ENCODE measurements around the gene GGA3. TPM values are rescaled to one million over a fixed set of nuclear protein-coding genes. Genes with fewer than 3 reads are reported as not detected.

The GGA3 gene
- polyA plus RNA-seq, 1 experiment, result 27.6 TPM

DNA sequence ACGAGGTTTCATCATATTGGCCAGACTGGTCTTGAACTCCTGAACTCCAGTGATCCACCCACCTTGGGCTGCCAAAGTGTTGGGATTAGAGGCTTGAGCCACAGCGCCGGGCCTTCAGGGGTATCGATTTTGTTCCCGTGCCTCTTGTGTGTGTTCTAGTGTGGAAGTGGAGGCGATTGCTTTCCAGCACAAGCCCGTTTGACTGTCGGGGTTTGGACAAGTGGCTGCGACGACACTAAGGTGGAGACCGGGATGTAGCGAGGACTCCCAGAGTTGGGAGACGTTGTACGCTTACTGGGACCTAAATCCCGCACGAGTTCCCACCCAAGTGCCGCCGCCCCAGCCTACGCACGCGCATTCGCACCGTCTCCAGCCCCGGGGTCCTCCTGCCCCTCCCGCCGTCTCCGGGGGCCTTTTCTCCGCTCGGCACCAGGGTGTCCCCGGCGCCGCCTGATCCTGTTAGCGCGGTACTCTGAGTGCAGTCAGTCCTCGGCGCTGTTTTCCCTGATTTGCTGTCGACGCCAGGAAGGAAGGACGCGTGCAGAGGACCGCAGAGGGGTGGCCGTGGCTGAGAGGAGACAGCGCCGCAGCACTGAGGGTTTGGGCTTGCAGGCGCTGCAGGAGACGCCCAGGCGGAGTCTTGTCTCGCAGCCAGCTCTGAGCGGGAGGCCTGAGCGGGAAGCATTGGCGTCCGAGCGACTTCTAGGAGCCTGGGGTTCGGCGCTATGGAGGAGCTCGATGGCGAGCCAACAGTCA, 56.2 kb downstream of the GGA3 start, which contains the start of gene NUP85:
Gene NUP85, plus strand, starts transcription at position 643 of the 756 bp plus-strand sequence. Its CDS starts 83 bp downstream, at position 726.
- peak within 1 kb of the TSS; percentile 90 for H3K4me3 ChIP-seq (ENCODE audit: low read depth, low read length)
- TF ChIP-seq CTCF (IDR thresholded peaks at IDR 0.05; ENCODE audit: insufficient read depth, low read depth, low read length), result no peak
- POLR2A ChIA-PET, result no interaction called here
- no peaks in the 10 kb centered on the region for H3K27me3 ChIP-seq (ENCODE audit: control insufficient read depth, insufficient read depth, low read length)
- CTCF ChIA-PET, result interaction anchor here (1.4 to 2.5 kb wide), 4 partner anchors 15 to 243 kb away, joined by 3 to 16 read pairs (median 6); no protein-coding TSS in a partner anchor
- DNase-seq (ENCODE audit: low read depth), result peak; percentile 56
- peaks cover 4% of the 10 kb centered on the region for H3K36me3 ChIP-seq (ENCODE audit: control insufficient read depth, insufficient read depth, low read length)

DNA sequence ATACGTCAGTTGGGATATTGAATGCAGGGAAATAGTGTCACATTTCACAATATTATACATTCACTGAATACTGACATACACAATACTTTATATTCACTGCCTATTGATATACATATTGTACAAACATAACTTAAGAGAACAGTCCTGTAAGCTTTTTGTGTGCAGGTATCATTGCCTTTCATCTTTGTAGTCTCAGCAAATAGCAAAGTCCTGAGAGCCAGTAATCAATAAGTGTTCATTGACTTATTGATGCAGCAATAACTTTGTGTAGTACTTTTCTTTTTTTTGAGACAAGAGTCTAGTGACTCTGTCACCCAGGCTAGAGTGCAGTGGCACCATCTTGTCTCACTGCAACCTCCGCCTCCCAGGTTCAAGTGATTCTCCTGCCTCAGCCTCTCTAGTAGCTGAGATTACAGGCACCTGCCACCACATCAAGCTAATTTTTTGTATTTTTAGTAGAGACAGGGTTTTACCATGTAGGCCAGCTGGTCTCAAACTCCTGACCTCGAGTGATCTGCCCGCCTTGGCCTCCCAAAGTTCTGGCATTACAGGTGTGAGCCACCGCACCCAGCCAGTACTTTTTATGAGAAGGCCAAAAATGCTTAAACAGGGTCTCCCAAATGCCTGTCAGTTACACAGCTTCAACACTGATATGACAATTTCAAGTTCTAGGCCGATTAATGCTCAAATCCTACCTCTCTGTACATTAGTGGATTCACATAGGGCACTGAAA, 61.4 kb downstream of the GGA3 start:
- CTCF ChIA-PET, result interaction anchor here (1.1 to 6.1 kb wide), 8 partner anchors 10 to 238 kb away, joined by 3 to 77 read pairs (median 21); partner anchors contain the start of gene ARMC7

DNA sequence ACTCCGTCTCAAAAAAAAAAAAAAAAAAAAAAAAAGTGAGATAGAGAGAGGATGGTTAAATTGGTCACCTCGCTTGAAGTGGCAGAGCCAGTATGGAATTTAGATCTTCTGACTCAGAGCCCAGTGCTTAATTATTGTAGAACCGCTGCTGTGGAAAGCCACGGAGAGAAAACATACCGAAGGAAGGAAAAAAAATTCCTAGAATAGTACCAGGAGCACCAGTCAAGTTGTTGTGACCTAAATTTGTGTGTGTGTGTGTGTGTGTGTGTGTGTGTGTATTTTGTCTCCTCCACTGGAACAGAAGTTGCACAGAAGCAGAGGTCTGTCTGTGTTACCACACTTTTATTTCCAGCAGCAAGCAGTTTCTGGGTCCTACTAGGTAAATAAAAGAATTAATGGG, 66.5 kb downstream of the GGA3 start:
- no peak for TF ChIP-seq CTCF (IDR thresholded peaks at IDR 0.05; ENCODE audit: insufficient read depth, low read depth, low read length)
- Histone ChIP-seq H3K36me3 (ENCODE audit: control insufficient read depth, insufficient read depth, low read length) (no peaks in the 10 kb centered on the region), H3K27me3 (ENCODE audit: control insufficient read depth, insufficient read depth, low read length) (no peaks in the 10 kb centered on the region), H3K4me3 (ENCODE audit: low read depth, low read length) (no peak overlapping the region)
- ChIA-PET CTCF (no interaction called here), POLR2A (no interaction called here)
- no peak for DNase-seq (ENCODE audit: low read depth)

More for the DNA sequence above, 61.4 kb downstream of the GGA3 start:
- Histone ChIP-seq H3K27me3 (ENCODE audit: control insufficient read depth, insufficient read depth, low read length) (no peaks in the 10 kb centered on the region), H3K36me3 (ENCODE audit: control insufficient read depth, insufficient read depth, low read length) (no peaks in the 10 kb centered on the region), H3K4me3 (ENCODE audit: low read depth, low read length) (no peak overlapping the region)
- DNase-seq (ENCODE audit: low read depth), result no peak
- POLR2A ChIA-PET, result interaction anchor here (0.5 kb wide), 1 partner anchor 55 kb away, joined by 3 read pairs; no protein-coding TSS in a partner anchor
- TF ChIP-seq CTCF (IDR thresholded peaks at IDR 0.05; ENCODE audit: insufficient read depth, low read depth, low read length), result no peak

DNA sequence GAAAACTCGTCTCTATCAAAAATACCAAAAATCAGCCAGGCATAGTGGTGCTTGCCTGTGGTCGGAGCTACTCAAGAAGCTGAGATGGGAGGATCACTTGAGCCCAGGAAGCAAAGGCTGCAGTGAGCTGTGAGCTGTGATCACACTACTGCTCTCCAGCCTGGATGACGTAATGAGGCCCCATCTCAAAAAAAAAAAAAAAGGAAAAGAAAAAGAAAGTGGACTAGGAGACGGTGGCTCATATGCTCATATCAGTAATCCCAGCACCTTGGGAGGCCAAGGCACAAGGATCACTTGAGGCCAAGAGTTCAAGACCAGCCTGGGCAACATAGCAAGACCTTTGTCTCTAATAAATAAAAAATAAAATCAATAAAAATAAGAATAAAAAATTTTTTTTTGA, 69.8 kb downstream of the GGA3 start:
- TF ChIP-seq CTCF (IDR thresholded peaks at IDR 0.05; ENCODE audit: insufficient read depth, low read depth, low read length), result no peak
- Histone ChIP-seq H3K27me3 (ENCODE audit: control insufficient read depth, insufficient read depth, low read length) (no peaks in the 10 kb centered on the region), H3K4me3 (ENCODE audit: low read depth, low read length) (no peak overlapping the region), H3K36me3 (ENCODE audit: control insufficient read depth, insufficient read depth, low read length) (no peaks in the 10 kb centered on the region)
- CTCF ChIA-PET, result interaction anchor here (0.8 to 7.2 kb wide), 3 partner anchors 10 to 132 kb away, joined by 3 to 44 read pairs (median 4); no protein-coding TSS in a partner anchor
- DNase-seq (ENCODE audit: low read depth), result no peak
- POLR2A ChIA-PET, result no interaction called here

GRCh38 chr17:75188614-75189013, 72.8 kb downstream of the GGA3 start:
- H3K4me3 ChIP-seq (ENCODE audit: low read depth, low read length), result no peak overlapping the region
- no peak for DNase-seq (ENCODE audit: low read depth)
- ChIA-PET POLR2A (no interaction called here), CTCF (interaction anchor here (1.1 to 7.2 kb wide), 2 partner anchors 13 to 128 kb away, joined by 3 to 44 read pairs; no protein-coding TSS in a partner anchor)
- H3K36me3 ChIP-seq (ENCODE audit: control insufficient read depth, insufficient read depth, low read length), result no peaks in the 10 kb centered on the region
- no peak for TF ChIP-seq CTCF (IDR thresholded peaks at IDR 0.05; ENCODE audit: insufficient read depth, low read depth, low read length)
- no peaks in the 10 kb centered on the region for H3K27me3 ChIP-seq (ENCODE audit: control insufficient read depth, insufficient read depth, low read length)

Data from BJ (cell line).